Measurements from ENCODE around the gene FIBP.

GRCh38 chr11:65921033-65921555 lies 32.8 kb upstream of the FIBP start:
- TF ChIP-seq POLR2AphosphoS5 (IDR thresholded peaks at IDR 0.05; ENCODE audit: insufficient read depth, low read depth, low read length), result no peak
- TF ChIP-seq, protein P1, sequence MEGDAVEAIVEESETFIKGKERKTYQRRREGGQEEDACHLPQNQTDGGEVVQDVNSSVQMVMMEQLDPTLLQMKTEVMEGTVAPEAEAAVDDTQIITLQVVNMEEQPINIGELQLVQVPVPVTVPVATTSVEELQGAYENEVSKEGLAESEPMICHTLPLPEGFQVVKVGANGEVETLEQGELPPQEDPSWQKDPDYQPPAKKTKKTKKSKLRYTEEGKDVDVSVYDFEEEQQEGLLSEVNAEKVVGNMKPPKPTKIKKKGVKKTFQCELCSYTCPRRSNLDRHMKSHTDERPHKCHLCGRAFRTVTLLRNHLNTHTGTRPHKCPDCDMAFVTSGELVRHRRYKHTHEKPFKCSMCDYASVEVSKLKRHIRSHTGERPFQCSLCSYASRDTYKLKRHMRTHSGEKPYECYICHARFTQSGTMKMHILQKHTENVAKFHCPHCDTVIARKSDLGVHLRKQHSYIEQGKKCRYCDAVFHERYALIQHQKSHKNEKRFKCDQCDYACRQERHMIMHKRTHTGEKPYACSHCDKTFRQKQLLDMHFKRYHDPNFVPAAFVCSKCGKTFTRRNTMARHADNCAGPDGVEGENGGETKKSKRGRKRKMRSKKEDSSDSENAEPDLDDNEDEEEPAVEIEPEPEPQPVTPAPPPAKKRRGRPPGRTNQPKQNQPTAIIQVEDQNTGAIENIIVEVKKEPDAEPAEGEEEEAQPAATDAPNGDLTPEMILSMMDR (IDR thresholded peaks at IDR 0.05; ENCODE audit: extremely low read depth in 1 of 2, insufficient read depth in 1 of 2, low read depth in 1 of 2, low read length in 2 of 2), result no peak
